Measurements from ENCODE around the gene PPP1R3A.

DNA sequence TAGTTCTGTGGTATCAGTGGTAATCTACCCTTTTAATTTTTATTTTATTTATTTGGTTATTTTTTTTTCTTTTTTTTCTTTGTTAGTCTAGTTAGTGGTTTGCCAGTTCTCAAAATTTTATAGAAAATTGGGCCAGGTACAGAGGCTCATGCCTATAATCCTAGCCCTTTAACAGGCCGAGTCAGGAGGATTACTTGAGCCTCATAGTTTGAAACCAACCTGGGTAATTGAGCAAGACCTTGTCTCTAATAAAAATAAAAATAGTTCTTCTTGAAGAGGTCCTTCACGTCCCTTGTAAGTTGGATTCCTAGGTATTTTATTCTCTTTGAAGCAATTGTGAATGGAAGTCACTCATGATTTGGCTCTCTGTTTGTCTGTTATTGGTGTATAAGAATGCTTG, 51.5 kb downstream of the PPP1R3A start:
- TF ChIP-seq, protein P1, sequence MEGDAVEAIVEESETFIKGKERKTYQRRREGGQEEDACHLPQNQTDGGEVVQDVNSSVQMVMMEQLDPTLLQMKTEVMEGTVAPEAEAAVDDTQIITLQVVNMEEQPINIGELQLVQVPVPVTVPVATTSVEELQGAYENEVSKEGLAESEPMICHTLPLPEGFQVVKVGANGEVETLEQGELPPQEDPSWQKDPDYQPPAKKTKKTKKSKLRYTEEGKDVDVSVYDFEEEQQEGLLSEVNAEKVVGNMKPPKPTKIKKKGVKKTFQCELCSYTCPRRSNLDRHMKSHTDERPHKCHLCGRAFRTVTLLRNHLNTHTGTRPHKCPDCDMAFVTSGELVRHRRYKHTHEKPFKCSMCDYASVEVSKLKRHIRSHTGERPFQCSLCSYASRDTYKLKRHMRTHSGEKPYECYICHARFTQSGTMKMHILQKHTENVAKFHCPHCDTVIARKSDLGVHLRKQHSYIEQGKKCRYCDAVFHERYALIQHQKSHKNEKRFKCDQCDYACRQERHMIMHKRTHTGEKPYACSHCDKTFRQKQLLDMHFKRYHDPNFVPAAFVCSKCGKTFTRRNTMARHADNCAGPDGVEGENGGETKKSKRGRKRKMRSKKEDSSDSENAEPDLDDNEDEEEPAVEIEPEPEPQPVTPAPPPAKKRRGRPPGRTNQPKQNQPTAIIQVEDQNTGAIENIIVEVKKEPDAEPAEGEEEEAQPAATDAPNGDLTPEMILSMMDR (IDR thresholded peaks at IDR 0.05) = no peak
- TF ChIP-seq POLR2A (IDR thresholded peaks at IDR 0.05) = no peak

Measured in heart left ventricle (tissue), 13 donors.